HepG2 (cell line): ENCODE measurements around the gene ZSCAN5C. TPM values are rescaled to one million over a fixed set of nuclear protein-coding genes. Genes with fewer than 3 reads are reported as not detected.
A peak's percentile ranks its signal among the peaks of the same experiment; 100 is the strongest.

Experiments
- ATAC-seq: fragments of 200-7000 bp; cut with Tn5 transposase; 3 replicates; pipeline ENCODE4 v1.9.1; 2020; ENCODE audit warnings: mild to moderate bottlenecking, moderate library complexity
- BruUV-seq: library from RNA; stranded (reverse); fragments of 400-500 nt; replicated peaks from 2 replicates; lab custom pipeline; 2021; lab: Mats Ljungman, UMichigan
- CTCF ChIA-PET: fragments of 300-600 bp; formaldehyde crosslinking; extraction: SDS; loops from one replicate; lab custom pipeline; 2021; ENCODE audit warnings: low total read pairs, inconsistent platforms, low intra/inter-chr PET ratio; lab: Yijun Ruan, JAX
- POLR2A ChIA-PET: fragments of 350-600 bp; sonication (Branson Sonifier 250); formaldehyde crosslinking; loops from one replicate; lab custom pipeline; 2020; ENCODE audit warnings: antibody characterized with exemption, inconsistent platforms; lab: Yijun Ruan, JAX
- DNase-seq: peaks from one replicate; pipeline ENCODE4 v3.0.0-alpha.2; 2015; ENCODE audit warnings: low spot score
- FAIRE-seq: peaks from 3 replicates; lab custom pipeline; 2011; peaks lifted over from hg19 to GRCh38; lab: Jason Lieb, UNC
- H2AFZ ChIP-seq: one replicate; pipeline ENCODE4 v1.6.1; 2011; ENCODE audit warnings: low read length, inconsistent platforms
- H3K27ac ChIP-seq: fragments of 300-600 bp; 3 replicates; pipeline ENCODE4 v1.8.0; 2011; ENCODE audit warnings: mixed run types, mild to moderate bottlenecking, mixed read lengths, low read length, inconsistent platforms; ENCODE audit not compliant: insufficient read depth; ENCODE audit errors: extremely low read length
- H3K27me3 ChIP-seq, 2 experiments: fragments of 200-600 bp in 1 of 2; 2 replicates in 1 of 2; 3 replicates in 1 of 2; pipeline versions ENCODE4 v1.6.0 to v1.8.0; 2011; ENCODE audit warnings: low read length in 2 of 2, mild to moderate bottlenecking in 2 of 2, moderate library complexity in 2 of 2, inconsistent platforms in 1 of 2; ENCODE audit not compliant: insufficient read depth in 2 of 2, control insufficient read depth in 1 of 2
- H3K36me3 ChIP-seq, 2 experiments: fragments of 200-600 bp in 1 of 2; replicated peaks in 1 of 2; 2 replicates in 1 of 2; 3 replicates in 1 of 2; pipeline versions ENCODE4 v1.5.1 to v1.8.0; 2011; ENCODE audit warnings: low read length in 2 of 2, inconsistent platforms in 1 of 2; ENCODE audit not compliant: insufficient read depth in 2 of 2, control insufficient read depth in 1 of 2
- H3K4me1 ChIP-seq: 2 replicates; pipeline ENCODE4 v1.5.1; 2012; ENCODE audit warnings: low read length, inconsistent platforms; ENCODE audit not compliant: insufficient read depth
- H3K4me2 ChIP-seq: 2 replicates; pipeline ENCODE4 v1.6.0; 2011; ENCODE audit warnings: low read depth, low read length, inconsistent platforms
- H3K4me3 ChIP-seq, 3 experiments: fragments of 200-600 bp in 1 of 3; sonication (generic), shearing (Covaris generic) in 1 of 3; replicated peaks in 1 of 3; 2 replicates each; pipeline ENCODE4 v1.5.1; 2011 to 2016; ENCODE audit warnings: low read length in 3 of 3, inconsistent platforms in 2 of 3, low read depth in 2 of 3, mild to moderate bottlenecking in 2 of 3, control low read depth in 1 of 3, mixed read lengths in 1 of 3; ENCODE audit not compliant: insufficient read depth in 1 of 3
- H3K79me2 ChIP-seq: one replicate; pipeline ENCODE4 v1.6.1; 2011; ENCODE audit warnings: low read length, inconsistent platforms; ENCODE audit not compliant: insufficient read depth
- H3K9ac ChIP-seq: 2 replicates; pipeline ENCODE4 v1.6.0; 2011; ENCODE audit warnings: mild to moderate bottlenecking, low read depth, low read length, inconsistent platforms; ENCODE audit not compliant: insufficient read depth
- H3K9me3 ChIP-seq: 2 replicates; pipeline ENCODE4 v1.5.1; 2012; ENCODE audit warnings: mild to moderate bottlenecking, low read length
- H4K20me1 ChIP-seq: 2 replicates; pipeline ENCODE4 v1.6.0; 2011; ENCODE audit warnings: inconsistent platforms, mild to moderate bottlenecking, low read length, moderate library complexity; ENCODE audit not compliant: insufficient read depth
- AGO2 ChIP-seq: fragments of 200-400 bp; formaldehyde crosslinking; optimal IDR thresholded peaks from 2 replicates; pipeline ENCODE3; 2017; ENCODE audit warnings: mild to moderate bottlenecking, low read depth, low read length, moderate library complexity
- BCL6 ChIP-seq: IDR thresholded peaks from 2 replicates; pipeline ENCODE4 v1.6.1; 2016; ENCODE audit warnings: missing genetic modification reagents, missing compliant biosample characterization
- MXD1 ChIP-seq: sonication (generic); formaldehyde crosslinking; IDR thresholded peaks from 2 replicates; pipeline ENCODE4 v1.4.0; 2020; ENCODE audit warnings: mild to moderate bottlenecking, missing genetic modification reagents
- POLR2A ChIP-seq, 2 experiments: IDR thresholded peaks; 2 replicates each; pipeline ENCODE4 v1.6.1; 2011; ENCODE audit warnings: low read depth in 2 of 2, low read length in 2 of 2, mild to moderate bottlenecking in 1 of 2, moderate library complexity in 1 of 2; ENCODE audit not compliant: insufficient read depth in 1 of 2
- POLR2G ChIP-seq: fragments of 200-400 bp; formaldehyde crosslinking; IDR thresholded peaks from 2 replicates; pipeline ENCODE4 v1.6.1; 2018; ENCODE audit warnings: mild to moderate bottlenecking, low read depth, low read length, moderate library complexity
- RBFOX2 ChIP-seq: fragments of 200-400 bp; formaldehyde crosslinking; IDR thresholded peaks from 2 replicates; pipeline ENCODE4 v1.6.1; 2017; ENCODE audit warnings: low read depth, mild to moderate bottlenecking, low read length
- RBM22 ChIP-seq: fragments of 200-400 bp; formaldehyde crosslinking; optimal IDR thresholded peaks from 2 replicates; pipeline ENCODE3; 2017; ENCODE audit warnings: mild to moderate bottlenecking, low read length, moderate library complexity
- SMYD3 ChIP-seq: sonication (generic); formaldehyde crosslinking; IDR thresholded peaks from 2 replicates; pipeline ENCODE4 v1.8.1; 2023; ENCODE audit warnings: mild to moderate bottlenecking, missing genetic modification reagents
- ZNF839 ChIP-seq: sonication (generic); formaldehyde crosslinking; IDR thresholded peaks from 2 replicates; pipeline ENCODE4 v1.4.0; 2020; ENCODE audit warnings: missing genetic modification reagents, mild to moderate bottlenecking, borderline replicate concordance
- WGBS: methylation state at CpG from one replicate; pipeline ENCODE4 v1.1.6; 2017; ENCODE audit warnings: low lambda C conversion rate; 5-methylcytosine and 5-hydroxymethylcytosine counted together
- in situ Hi-C: cut with HindIII; loops from 2 replicates; pipeline ENCODE4 v1.10.0; 2017; ENCODE audit warnings: low pct_unique_long_range_greater_than_20kb; ENCODE audit not compliant: extremely low pct_ligation_motif_present
- intact Hi-C: fragments of 100-400 bp; cut with micrococcal nuclease; formaldehyde crosslinking; loops from one replicate; pipeline ENCODE4 v1.10.0; 2022; ENCODE audit not compliant: unreplicated experiment
- polyA plus RNA-seq, 8 experiments: library from polyadenylated mRNA; depleted of rRNA in 3 of 8; stranded (reverse) in 7 of 8; unstranded in 1 of 8; fragments of >200 nt; fragmentation: Illumina TruSeq in 4 of 8; extraction: Trizol in 4 of 8; gene quantifications; 2 replicates each; pipeline versions ENCODE4 v1.2.1 to v1.2.3, GENCODE V29; 2011 to 2016; ENCODE audit warnings: low read depth in 4 of 8, missing spikeins in 1 of 8, mixed read lengths in 1 of 8; ENCODE audit not compliant: insufficient read depth in 1 of 8
- total RNA-seq, 5 experiments: library from RNA; depleted of rRNA; stranded (reverse); fragments of >200 nt; fragmentation: Illumina TruSeq; extraction: Trizol; gene quantifications; 2 replicates each; pipeline ENCODE4 v1.2.3, GENCODE V29; 2016; ENCODE audit warnings: low read depth in 1 of 5

ZSCAN5C gene
- total and polyA plus RNA-seq, 2 of the 13 experiments (the other 11 are each of a cell fraction or from before 2014, with no cell fraction given): not detected

- Histone ChIP-seq H4K20me1 (peaks cover 5% of the 10 kb centered on the region; the same call in 1 of the 2 replicates), H3K4me3 (no peak overlapping the region), H3K9me3 (no peaks in the 10 kb centered on the region), H3K4me1 (peaks cover 18% of the 10 kb centered on the region), H3K9ac (no peak overlapping the region), H3K4me2 (no peak overlapping the region), H3K27me3 (no peaks in the 10 kb centered on the region), H3K27ac (no peak overlapping the region), H3K79me2 (peaks cover 7% of the 10 kb centered on the region), H3K36me3 (peaks cover 20 to 53% of the 10 kb centered on the region in 2 experiments), H2AFZ (no peak overlapping the region)
- no peak for DNase-seq
- ATAC-seq: no peak
- intact Hi-C loops: no loop called here
- in situ Hi-C loops: no loop called here
- no TSS peak for BruUV-seq
- FAIRE-seq: no peak
- CTCF ChIA-PET: no interaction called here
- TF ChIP-seq SMYD3 (CRISPR knock-in tag) (no peak), ZNF839 (no peak), RBM22 (peak; percentile 56), RBFOX2 (peak; percentile 31; the same call in 1 of the 2 replicates), BCL6 (CRISPR knock-in tag) (no peak), AGO2 (peak; percentile 85), POLR2A (IDR thresholded peaks at IDR 0.05; ENCODE audit: insufficient read depth in 1 of 2, low read depth in 2 of 2, low read length in 2 of 2) (0 out of 4 replicates have a peak, but pooled peaks of 1 of the 2 experiments have one; percentile 18), POLR2G (0 out of 2 replicates have a peak, but pooled peaks have one; percentile 32), MXD1 (CRISPR knock-in tag) (no peak)
- POLR2A ChIA-PET: interaction anchor here (2.2 kb wide), 1 partner anchor 16 kb away, joined by 19 read pairs; the partner anchor contains the start of gene ZNF444
- WGBS: no CpG with 5 or more reads among the region's 16 CpGs
These were observed 43.8 kb upstream of the ZSCAN5C start for GRCh38 chr19:56158170-56158757.
